Upper lobe of right lung (tissue), 1 donor: Measurements from ENCODE around the gene KLHL11. TPM values are rescaled to one million over a fixed set of nuclear protein-coding genes. Genes with fewer than 3 reads are reported as not detected.

Experiments
- ATAC-seq: fragments of 200-7000 bp; cut with Tn5 transposase; one replicate; pipeline ENCODE4 v1.9.1; 2020; ENCODE audit warnings: mild to moderate bottlenecking, moderate library complexity
- DNase-seq: peaks from one replicate; pipeline ENCODE4 v3.0.0-alpha.2; 2020
- H3K27ac ChIP-seq: fragments of 200-600 bp; one replicate; pipeline ENCODE4 v1.8.0; 2022
- H3K27me3 ChIP-seq: fragments of 200-600 bp; one replicate; pipeline ENCODE4 v1.8.0; 2022; ENCODE audit warnings: mild to moderate bottlenecking
- H3K36me3 ChIP-seq: fragments of 200-600 bp; one replicate; pipeline ENCODE4 v1.8.0; 2022
- H3K4me1 ChIP-seq: fragments of 200-600 bp; one replicate; pipeline ENCODE4 v1.8.0; 2022
- H3K4me3 ChIP-seq: fragments of 200-600 bp; one replicate; pipeline ENCODE4 v1.8.0; 2022; ENCODE audit warnings: mild to moderate bottlenecking
- H3K9me3 ChIP-seq: fragments of 200-600 bp; one replicate; pipeline ENCODE4 v1.8.0; 2022
- intact Hi-C: fragments of 100-400 bp; cut with DNase I; formaldehyde crosslinking; loops from one replicate; pipeline ENCODE4 v1.11.0; 2022
- total RNA-seq: library from RNA; stranded (reverse); fragmentation: NEBNext Ultra II Directional; extraction: Animal tissue kit (Norgen Biotek cat#: 25700); gene quantifications from one replicate; pipeline ENCODE4 v1.2.1, GENCODE V29; 2021
- TF ChIP-seq, protein P1 (sequence below): fragments of 200-600 bp; IDR thresholded peaks from one replicate; pipeline ENCODE4 v1.8.0; 2022; ENCODE audit warnings: antibody characterized with exemption
- donor health status: DM: no; HTN: yes; CAD: no; lungs with severe emphysema.

Gene KLHL11
- total RNA-seq, 1 donor from 2014 or later, result 12.6 TPM

DNA sequence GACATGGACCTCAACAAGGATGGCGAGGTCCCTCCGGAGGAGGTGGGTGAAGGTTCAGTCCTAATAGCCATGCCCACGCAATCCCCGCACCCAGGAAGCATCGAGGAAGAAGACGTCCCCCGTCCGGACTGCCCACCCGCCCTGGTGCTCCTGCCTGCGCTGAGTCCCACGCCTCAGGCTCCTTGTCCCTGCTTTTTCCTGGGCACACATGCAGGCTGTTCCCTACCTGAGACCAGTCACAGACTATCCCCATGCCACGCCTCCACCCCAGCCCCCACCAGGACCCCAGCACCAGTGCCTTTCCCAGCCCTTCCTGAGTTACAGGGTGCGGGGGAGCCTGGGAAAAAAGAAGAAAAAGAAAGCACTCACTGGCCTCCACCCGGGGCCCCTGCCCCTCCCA lies 43.4 kb downstream of the KLHL11 start:
- no peak for DNase-seq
- H3K4me1 ChIP-seq, result no peaks in the 10 kb centered on the region
- intact Hi-C loops, result no loop called here

GRCh38 chr17:41818024-41818423 lies 47.2 kb downstream of the KLHL11 start:
- DNase-seq, result no peak
- no peak overlapping the region for H3K27ac ChIP-seq
- H3K4me3 ChIP-seq, result no peak overlapping the region
- H3K27me3 ChIP-seq, result no peaks in the 10 kb centered on the region
- H3K36me3 ChIP-seq, result no peaks in the 10 kb centered on the region
- no peaks in the 10 kb centered on the region for H3K9me3 ChIP-seq
- no peaks in the 10 kb centered on the region for H3K4me1 ChIP-seq
- intact Hi-C loops, result no loop called here
- ATAC-seq, result no peak
- TF ChIP-seq, protein P1, sequence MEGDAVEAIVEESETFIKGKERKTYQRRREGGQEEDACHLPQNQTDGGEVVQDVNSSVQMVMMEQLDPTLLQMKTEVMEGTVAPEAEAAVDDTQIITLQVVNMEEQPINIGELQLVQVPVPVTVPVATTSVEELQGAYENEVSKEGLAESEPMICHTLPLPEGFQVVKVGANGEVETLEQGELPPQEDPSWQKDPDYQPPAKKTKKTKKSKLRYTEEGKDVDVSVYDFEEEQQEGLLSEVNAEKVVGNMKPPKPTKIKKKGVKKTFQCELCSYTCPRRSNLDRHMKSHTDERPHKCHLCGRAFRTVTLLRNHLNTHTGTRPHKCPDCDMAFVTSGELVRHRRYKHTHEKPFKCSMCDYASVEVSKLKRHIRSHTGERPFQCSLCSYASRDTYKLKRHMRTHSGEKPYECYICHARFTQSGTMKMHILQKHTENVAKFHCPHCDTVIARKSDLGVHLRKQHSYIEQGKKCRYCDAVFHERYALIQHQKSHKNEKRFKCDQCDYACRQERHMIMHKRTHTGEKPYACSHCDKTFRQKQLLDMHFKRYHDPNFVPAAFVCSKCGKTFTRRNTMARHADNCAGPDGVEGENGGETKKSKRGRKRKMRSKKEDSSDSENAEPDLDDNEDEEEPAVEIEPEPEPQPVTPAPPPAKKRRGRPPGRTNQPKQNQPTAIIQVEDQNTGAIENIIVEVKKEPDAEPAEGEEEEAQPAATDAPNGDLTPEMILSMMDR, result no peak

More for the DNA sequence above, 43.4 kb downstream of the KLHL11 start:
- Histone ChIP-seq H3K9me3 (no peaks in the 10 kb centered on the region), H3K27me3 (no peaks in the 10 kb centered on the region), H3K4me3 (no peak overlapping the region), H3K27ac (no peak overlapping the region), H3K36me3 (peaks cover 9% of the 10 kb centered on the region)
- no peak for ATAC-seq
- TF ChIP-seq, protein P1, result no peak

GRCh38 chr17:41816637-41817320 lies 48.4 kb downstream of the KLHL11 start:
- TF ChIP-seq, protein P1, result no peak
- H3K27ac ChIP-seq, result no peak overlapping the region
- no peaks in the 10 kb centered on the region for H3K36me3 ChIP-seq
- no peak overlapping the region for H3K4me3 ChIP-seq
- peaks cover 11% of the 10 kb centered on the region for H3K4me1 ChIP-seq
- DNase-seq (no peak), ATAC-seq (no peak)
- H3K27me3 ChIP-seq, result no peaks in the 10 kb centered on the region
- no peaks in the 10 kb centered on the region for H3K9me3 ChIP-seq
- intact Hi-C loops, result no loop called here

DNA sequence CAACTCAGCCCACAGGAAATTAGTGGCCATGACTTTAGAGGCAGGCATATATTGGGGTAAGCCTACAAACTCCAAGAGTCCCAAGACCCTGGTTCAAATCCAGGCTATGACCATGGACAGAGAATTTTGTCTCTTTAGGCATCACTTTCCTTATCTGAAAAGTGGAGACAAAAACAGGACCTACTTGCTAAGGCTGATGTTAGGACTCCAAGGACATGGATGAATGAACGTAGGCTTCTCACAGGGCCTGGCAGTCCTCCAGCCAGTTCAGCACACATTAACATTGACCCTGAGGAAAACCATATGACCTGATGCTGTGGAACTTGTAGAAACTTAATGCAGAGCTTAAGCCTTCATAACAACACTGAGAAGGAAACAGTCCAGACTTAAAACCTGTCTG lies 51.0 kb downstream of the KLHL11 start:
- Histone ChIP-seq H3K27me3 (no peaks in the 10 kb centered on the region), H3K4me3 (no peak overlapping the region), H3K4me1 (peaks cover 25% of the 10 kb centered on the region), H3K9me3 (no peaks in the 10 kb centered on the region), H3K36me3 (no peaks in the 10 kb centered on the region), H3K27ac (no peak overlapping the region)
- DNase-seq (no peak), ATAC-seq (no peak)
- TF ChIP-seq, protein P1, result no peak
- intact Hi-C loops, result no loop called here

GRCh38 chr17:41813699-41814124 lies 51.5 kb downstream of the KLHL11 start:
- H3K4me3 ChIP-seq, result no peak overlapping the region
- TF ChIP-seq, protein P1, result no peak

More at GRCh38 chr17:41813699-41814124, 51.5 kb downstream of the KLHL11 start:
- Histone ChIP-seq H3K9me3 (no peaks in the 10 kb centered on the region), H3K27me3 (no peaks in the 10 kb centered on the region), H3K36me3 (no peaks in the 10 kb centered on the region), H3K27ac (no peak overlapping the region), H3K4me1 (peaks cover 25% of the 10 kb centered on the region)
- no peak for DNase-seq
- no peak for ATAC-seq
- intact Hi-C loops, result no loop called here
